GM12864 (cell line): Measurements from ENCODE around the gene WDR11.

ENCODE experiments used
- DNase-seq: peaks from one replicate; pipeline ENCODE4 v3.0.0-alpha.2; 2011; ENCODE audit warnings: low read depth
- H3K4me3 ChIP-seq: 2 replicates; pipeline ENCODE4 v1.5.1; 2011; ENCODE audit warnings: mild to moderate bottlenecking, low read depth, low read length, control low read depth
- TF ChIP-seq, protein P1 (sequence below): IDR thresholded peaks from 2 replicates; pipeline ENCODE4 v1.5.1; 2011; ENCODE audit warnings: low read depth, mild to moderate bottlenecking, moderate library complexity, low read length, control low read depth, inconsistent platforms; ENCODE audit errors: missing control alignments

Gene WDR11, protein sequence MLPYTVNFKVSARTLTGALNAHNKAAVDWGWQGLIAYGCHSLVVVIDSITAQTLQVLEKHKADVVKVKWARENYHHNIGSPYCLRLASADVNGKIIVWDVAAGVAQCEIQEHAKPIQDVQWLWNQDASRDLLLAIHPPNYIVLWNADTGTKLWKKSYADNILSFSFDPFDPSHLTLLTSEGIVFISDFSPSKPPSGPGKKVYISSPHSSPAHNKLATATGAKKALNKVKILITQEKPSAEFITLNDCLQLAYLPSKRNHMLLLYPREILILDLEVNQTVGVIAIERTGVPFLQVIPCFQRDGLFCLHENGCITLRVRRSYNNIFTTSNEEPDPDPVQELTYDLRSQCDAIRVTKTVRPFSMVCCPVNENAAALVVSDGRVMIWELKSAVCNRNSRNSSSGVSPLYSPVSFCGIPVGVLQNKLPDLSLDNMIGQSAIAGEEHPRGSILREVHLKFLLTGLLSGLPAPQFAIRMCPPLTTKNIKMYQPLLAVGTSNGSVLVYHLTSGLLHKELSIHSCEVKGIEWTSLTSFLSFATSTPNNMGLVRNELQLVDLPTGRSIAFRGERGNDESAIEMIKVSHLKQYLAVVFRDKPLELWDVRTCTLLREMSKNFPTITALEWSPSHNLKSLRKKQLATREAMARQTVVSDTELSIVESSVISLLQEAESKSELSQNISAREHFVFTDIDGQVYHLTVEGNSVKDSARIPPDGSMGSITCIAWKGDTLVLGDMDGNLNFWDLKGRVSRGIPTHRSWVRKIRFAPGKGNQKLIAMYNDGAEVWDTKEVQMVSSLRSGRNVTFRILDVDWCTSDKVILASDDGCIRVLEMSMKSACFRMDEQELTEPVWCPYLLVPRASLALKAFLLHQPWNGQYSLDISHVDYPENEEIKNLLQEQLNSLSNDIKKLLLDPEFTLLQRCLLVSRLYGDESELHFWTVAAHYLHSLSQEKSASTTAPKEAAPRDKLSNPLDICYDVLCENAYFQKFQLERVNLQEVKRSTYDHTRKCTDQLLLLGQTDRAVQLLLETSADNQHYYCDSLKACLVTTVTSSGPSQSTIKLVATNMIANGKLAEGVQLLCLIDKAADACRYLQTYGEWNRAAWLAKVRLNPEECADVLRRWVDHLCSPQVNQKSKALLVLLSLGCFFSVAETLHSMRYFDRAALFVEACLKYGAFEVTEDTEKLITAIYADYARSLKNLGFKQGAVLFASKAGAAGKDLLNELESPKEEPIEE

DNA sequence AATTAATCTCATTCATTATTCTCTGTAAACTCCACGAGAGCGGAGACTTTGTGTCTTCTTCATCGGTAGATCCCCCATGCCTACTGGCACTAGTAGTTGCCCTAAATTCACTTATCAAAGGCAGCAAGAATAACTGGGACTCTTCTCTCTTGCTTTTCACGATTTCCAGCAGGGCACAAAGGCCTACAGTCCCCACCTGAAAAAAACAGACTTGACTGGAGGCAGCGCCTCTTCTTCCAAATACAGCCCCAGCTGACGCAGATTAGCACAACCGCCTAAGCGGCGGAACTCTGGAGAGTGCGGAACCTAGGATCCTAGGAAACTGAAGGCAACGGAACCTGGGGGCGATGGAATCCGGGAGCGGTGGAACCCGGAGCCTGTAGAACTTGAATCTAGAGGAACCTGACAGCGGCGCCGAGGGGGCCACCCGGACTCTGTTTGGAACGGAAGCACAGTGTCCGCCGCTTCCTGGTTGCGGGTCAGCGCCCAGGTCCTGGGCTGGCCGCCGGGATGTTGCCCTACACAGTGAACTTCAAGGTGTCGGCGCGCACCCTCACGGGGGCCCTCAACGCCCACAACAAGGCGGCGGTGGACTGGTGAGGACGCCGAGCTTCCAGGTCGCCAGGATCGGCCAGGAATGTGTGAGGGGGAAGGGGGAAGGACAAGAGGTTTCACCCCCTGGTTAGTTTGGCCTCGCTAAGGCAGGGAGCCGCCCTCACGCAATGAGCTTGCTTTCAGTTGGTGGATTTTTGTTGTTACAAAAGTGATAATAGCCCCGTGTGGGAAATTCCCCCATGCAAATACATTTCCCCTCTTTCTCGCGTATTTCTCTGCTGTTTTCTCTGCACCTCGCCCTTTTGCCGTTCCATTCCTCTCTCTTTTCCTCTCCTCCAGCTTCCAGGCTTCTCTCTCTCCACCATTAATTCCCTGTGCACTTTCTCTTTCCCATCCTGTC, at the start of gene WDR11:
WDR11 (plus strand) TSS at position 452 of the 955 bp plus-strand sequence; CDS start at position 511, 59 bp downstream.
- TF ChIP-seq, protein P1, sequence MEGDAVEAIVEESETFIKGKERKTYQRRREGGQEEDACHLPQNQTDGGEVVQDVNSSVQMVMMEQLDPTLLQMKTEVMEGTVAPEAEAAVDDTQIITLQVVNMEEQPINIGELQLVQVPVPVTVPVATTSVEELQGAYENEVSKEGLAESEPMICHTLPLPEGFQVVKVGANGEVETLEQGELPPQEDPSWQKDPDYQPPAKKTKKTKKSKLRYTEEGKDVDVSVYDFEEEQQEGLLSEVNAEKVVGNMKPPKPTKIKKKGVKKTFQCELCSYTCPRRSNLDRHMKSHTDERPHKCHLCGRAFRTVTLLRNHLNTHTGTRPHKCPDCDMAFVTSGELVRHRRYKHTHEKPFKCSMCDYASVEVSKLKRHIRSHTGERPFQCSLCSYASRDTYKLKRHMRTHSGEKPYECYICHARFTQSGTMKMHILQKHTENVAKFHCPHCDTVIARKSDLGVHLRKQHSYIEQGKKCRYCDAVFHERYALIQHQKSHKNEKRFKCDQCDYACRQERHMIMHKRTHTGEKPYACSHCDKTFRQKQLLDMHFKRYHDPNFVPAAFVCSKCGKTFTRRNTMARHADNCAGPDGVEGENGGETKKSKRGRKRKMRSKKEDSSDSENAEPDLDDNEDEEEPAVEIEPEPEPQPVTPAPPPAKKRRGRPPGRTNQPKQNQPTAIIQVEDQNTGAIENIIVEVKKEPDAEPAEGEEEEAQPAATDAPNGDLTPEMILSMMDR: no peak
- DNase-seq: peak; percentile 66
- peak within 1 kb of the TSS; percentile 57 for H3K4me3 ChIP-seq

DNA sequence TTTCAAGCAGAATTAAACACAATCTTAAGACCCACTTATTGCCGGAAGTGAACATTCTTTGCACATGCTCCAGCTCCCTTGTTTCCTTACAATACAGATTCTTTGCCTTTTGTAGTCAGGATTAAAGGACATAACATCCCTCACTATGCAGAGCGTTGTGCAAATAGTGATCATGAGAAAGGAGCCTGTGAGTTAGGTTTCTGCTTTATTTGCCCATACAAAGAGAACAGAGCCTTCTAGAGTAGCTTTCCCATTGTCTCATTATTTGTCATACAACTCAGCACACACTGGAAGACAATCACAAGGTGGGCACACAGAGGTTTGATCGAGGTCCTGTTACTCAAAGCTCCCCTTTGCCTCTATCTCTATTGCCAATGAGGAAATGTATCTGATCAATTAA, 48.2 kb upstream of the WDR11 start:
- TF ChIP-seq, protein P1: no peak
- H3K4me3 ChIP-seq: no peak overlapping the region
- no peak for DNase-seq

DNA sequence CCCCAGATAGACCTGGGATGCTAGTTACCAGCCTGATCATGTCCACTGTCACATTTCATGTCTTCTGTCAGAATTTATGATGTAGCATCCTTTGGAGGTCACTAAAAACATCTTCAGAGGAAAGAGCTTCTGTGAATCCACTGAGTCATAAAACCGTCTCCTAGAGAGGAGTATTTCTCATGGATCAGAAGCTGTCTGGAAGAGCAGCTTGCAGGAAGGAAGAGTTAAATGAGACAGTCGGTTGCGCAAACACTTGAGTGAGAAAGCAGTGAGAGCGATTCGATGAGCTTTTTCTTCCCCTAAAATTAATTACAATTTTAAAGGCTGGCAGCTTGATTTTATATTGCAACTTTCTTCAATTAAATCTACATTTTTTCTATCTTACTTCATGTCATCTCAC, 47.2 kb upstream of the WDR11 start:
- TF ChIP-seq, protein P1: no peak
- no peak for DNase-seq
- H3K4me3 ChIP-seq: no peak overlapping the region

DNA sequence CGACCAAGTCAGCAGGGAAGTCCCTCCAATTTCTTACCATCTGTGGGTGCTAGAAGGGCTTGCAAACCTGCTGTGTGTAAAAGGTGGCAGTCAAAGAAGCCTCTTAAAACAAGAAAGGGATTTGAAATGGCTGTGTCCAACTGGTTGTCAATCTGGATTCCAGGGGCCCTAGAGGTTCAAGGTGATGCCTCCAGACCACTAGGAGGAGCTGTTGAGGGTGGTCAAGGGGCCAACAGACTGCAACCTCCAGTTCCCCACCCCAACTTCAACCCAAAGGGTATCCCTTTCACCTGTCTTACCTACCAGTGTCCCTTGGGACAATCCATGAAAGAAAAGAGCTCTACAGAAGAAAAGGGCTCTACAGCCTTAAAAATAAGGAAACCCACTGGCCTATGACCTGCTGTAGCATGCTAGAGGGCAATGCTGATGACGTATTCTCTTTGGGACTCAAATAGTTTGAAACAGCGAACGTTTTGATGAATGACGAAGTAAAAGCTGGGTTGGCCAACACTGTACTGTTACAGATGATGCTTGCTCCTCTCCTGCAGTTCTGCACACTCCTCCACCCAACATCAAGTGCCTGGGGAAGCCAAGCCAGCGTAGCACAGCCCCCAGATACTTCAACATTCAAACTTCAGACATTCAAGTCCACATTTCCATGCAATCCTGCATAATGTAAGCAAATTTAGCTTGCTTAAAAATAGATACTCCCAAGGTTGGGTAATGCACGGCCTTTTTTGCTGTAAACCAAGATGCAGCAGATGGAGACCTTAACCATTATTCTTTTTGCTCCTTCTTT, 45.9 kb upstream of the WDR11 start:
- no peak overlapping the region for H3K4me3 ChIP-seq
- DNase-seq: no peak
- TF ChIP-seq, protein P1: peak; percentile 43

DNA sequence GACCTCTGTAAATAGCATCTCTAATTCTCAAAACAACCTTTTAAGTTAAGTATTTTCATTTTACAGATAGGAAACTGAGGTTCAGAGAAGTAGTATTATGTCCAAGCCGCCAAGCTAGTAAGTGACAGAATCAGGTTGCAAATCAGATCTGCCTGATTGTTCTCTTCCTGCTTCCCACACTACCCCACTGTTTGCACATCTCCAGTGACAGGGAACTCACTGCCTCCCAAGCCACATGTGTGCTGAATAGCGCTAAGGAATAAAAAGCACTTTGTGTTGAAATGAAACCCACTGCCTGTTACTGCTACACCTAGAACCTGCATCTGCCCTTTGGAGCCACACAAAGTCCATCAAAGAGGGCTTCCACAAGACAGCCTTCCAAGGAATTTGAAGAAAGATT, 45.1 kb upstream of the WDR11 start:
- DNase-seq: no peak
- no peak overlapping the region for H3K4me3 ChIP-seq
- TF ChIP-seq, protein P1: no peak
